Mesendoderm (in vitro differentiated cells): ENCODE measurements around the gene ANKFN1.

Experiments used
- DNase-seq: peaks from one replicate; pipeline ENCODE4 v3.0.0; 2013
- H2AK5ac ChIP-seq: 2 replicates; pipeline ENCODE4 v1.6.1; 2013; ENCODE audit warnings: low read length, inconsistent platforms
- H2BK120ac ChIP-seq: 2 replicates; pipeline ENCODE4 v1.6.1; 2013; ENCODE audit warnings: low read depth, mild to moderate bottlenecking, low read length, moderate library complexity, mixed read lengths
- H2BK15ac ChIP-seq: replicated peaks from 2 replicates; pipeline ENCODE4 v1.6.1; 2013; ENCODE audit warnings: low read depth, mild to moderate bottlenecking, moderate library complexity
- H2BK5ac ChIP-seq: 2 replicates; pipeline ENCODE4 v1.6.1; 2013; ENCODE audit warnings: low read length, inconsistent platforms
- H3K18ac ChIP-seq: 2 replicates; pipeline ENCODE4 v1.6.1; 2013; ENCODE audit warnings: mild to moderate bottlenecking, low read length, mixed read lengths
- H3K23ac ChIP-seq: one replicate; pipeline ENCODE4 v1.6.1; 2013; ENCODE audit warnings: low read length
- H3K27ac ChIP-seq: 2 replicates; pipeline ENCODE4 v1.5.1; 2013; ENCODE audit warnings: low read depth, mild to moderate bottlenecking, inconsistent platforms, low read length, moderate library complexity
- H3K27me3 ChIP-seq: 2 replicates; pipeline ENCODE4 v1.6.1; 2013; ENCODE audit warnings: low read length, control low read depth, mild to moderate bottlenecking, inconsistent platforms; ENCODE audit not compliant: insufficient read depth, poor library complexity
- H3K36me3 ChIP-seq: 2 replicates; pipeline ENCODE4 v1.6.1; 2013; ENCODE audit warnings: low read length, inconsistent platforms; ENCODE audit not compliant: control insufficient read depth, insufficient read depth
- H3K4ac ChIP-seq: one replicate; pipeline ENCODE4 v1.6.1; 2013; ENCODE audit warnings: low read depth, mild to moderate bottlenecking, low read length, moderate library complexity
- H3K4me1 ChIP-seq: 2 replicates; pipeline ENCODE4 v1.6.1; 2013; ENCODE audit warnings: low read depth, low read length, inconsistent platforms; ENCODE audit not compliant: control insufficient read depth
- H3K4me2 ChIP-seq: 2 replicates; pipeline ENCODE4 v1.6.1; 2013; ENCODE audit warnings: low read length
- H3K4me3 ChIP-seq: 2 replicates; pipeline ENCODE4 v1.5.1; 2013; ENCODE audit warnings: mild to moderate bottlenecking, low read length
- H3K56ac ChIP-seq: one replicate; pipeline ENCODE4 v1.6.1; 2013; ENCODE audit warnings: low read length
- H3K79me1 ChIP-seq: 2 replicates; pipeline ENCODE4 v1.6.1; 2013; ENCODE audit warnings: low read length, inconsistent platforms
- H3K79me2 ChIP-seq: 2 replicates; pipeline ENCODE4 v1.6.1; 2013; ENCODE audit warnings: mild to moderate bottlenecking, low read length; ENCODE audit not compliant: control insufficient read depth, insufficient read depth
- H3K9ac ChIP-seq: 2 replicates; pipeline ENCODE4 v1.6.1; 2013; ENCODE audit warnings: low read length, inconsistent platforms
- H4K5ac ChIP-seq: one replicate; pipeline ENCODE4 v1.6.1; 2013; ENCODE audit warnings: low read length
- H4K8ac ChIP-seq: one replicate; pipeline ENCODE4 v1.6.1; 2013; ENCODE audit warnings: low read depth, mild to moderate bottlenecking, control low read depth, low read length, moderate library complexity
- whole genome bisulfite sequencing: extraction: QIAGEN DNeasy Blood & Tissue Kit; methylation state at CpG from one replicate; pipeline ENCODE4 v1.1.7; 2013; ENCODE audit warnings: low lambda C conversion rate, missing lambda C conversion rate; ENCODE audit not compliant: insufficient coverage; ENCODE audit errors: extremely low coverage; 5-methylcytosine and 5-hydroxymethylcytosine counted together

The ANKFN1 gene

GRCh38 chr17:56121191-56122051 is 31.9 kb upstream of the ANKFN1 start:
- no peak overlapping the region for H2AK5ac ChIP-seq
- no peak overlapping the region for H2BK5ac ChIP-seq
- no peak overlapping the region for H3K23ac ChIP-seq
- no peak overlapping the region for H3K18ac ChIP-seq
- no peaks in the 10 kb centered on the region for H3K79me1 ChIP-seq
- H2BK120ac ChIP-seq: no peak overlapping the region
- no peak overlapping the region for H4K5ac ChIP-seq
- no peaks in the 10 kb centered on the region for H3K79me2 ChIP-seq
- H3K4me1 ChIP-seq: no peaks in the 10 kb centered on the region
- no peak overlapping the region for H3K9ac ChIP-seq
- no peak overlapping the region for H2BK15ac ChIP-seq
- no peak overlapping the region for H3K4me3 ChIP-seq
- WGBS: no CpG with 5 or more reads among the region's 9 CpGs
- no peak overlapping the region for H3K56ac ChIP-seq
- no peaks in the 10 kb centered on the region for H3K36me3 ChIP-seq
- H3K4me2 ChIP-seq: no peak overlapping the region
- H3K27ac ChIP-seq: no peak overlapping the region
- H3K27me3 ChIP-seq: no peaks in the 10 kb centered on the region
- no peak overlapping the region for H4K8ac ChIP-seq
- no peak overlapping the region for H3K4ac ChIP-seq
- peak; percentile 36 for DNase-seq

GRCh38 chr17:56125830-56126819 is 27.1 kb upstream of the ANKFN1 start:
- Histone ChIP-seq H3K18ac (no peak overlapping the region), H3K4me1 (no peaks in the 10 kb centered on the region), H3K27ac (no peak overlapping the region), H2AK5ac (no peak overlapping the region), H3K79me2 (no peaks in the 10 kb centered on the region), H2BK15ac (no peak overlapping the region), H2BK5ac (no peak overlapping the region), H4K5ac (no peak overlapping the region), H3K4me2 (no peak overlapping the region), H3K56ac (no peak overlapping the region), H3K27me3 (no peaks in the 10 kb centered on the region), H3K4ac (no peak overlapping the region), H3K9ac (no peak overlapping the region), H3K23ac (no peak overlapping the region), H4K8ac (no peak overlapping the region), H3K79me1 (no peaks in the 10 kb centered on the region), H3K4me3 (no peak overlapping the region), H3K36me3 (no peaks in the 10 kb centered on the region), H2BK120ac (no peak overlapping the region)
- DNase-seq: peak; percentile 74
- no CpG with 5 or more reads among the region's 14 CpGs for WGBS

DNA sequence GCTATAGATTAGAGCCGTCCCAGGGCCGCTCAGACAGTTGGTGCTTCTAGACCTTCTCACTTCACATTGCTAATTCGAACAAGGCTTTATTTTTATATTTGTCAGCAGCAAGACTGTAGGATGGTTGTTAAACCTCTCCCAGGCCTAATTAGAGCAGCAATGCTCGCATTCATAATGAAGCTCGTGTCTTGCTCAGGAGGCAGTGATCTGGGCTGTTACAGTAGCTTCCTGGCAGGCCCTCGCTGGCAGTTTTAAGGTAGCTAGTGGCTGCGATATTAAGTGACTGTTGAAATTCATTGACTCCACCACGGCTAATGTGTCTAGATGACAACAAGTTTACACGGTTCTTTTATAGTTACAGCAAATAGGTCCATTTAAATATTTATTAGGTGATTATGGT is 23.2 kb upstream of the ANKFN1 start:
- no peaks in the 10 kb centered on the region for H3K4me1 ChIP-seq
- no peak overlapping the region for H2AK5ac ChIP-seq
- H2BK120ac ChIP-seq: no peak overlapping the region
- H3K18ac ChIP-seq: no peak overlapping the region
- H3K79me2 ChIP-seq: no peaks in the 10 kb centered on the region
- H3K36me3 ChIP-seq: no peaks in the 10 kb centered on the region
- H3K27me3 ChIP-seq: no peaks in the 10 kb centered on the region
- H3K9ac ChIP-seq: no peak overlapping the region
- H4K8ac ChIP-seq: no peak overlapping the region
- H3K56ac ChIP-seq: no peak overlapping the region
- peak; percentile 25 for DNase-seq
- no peak overlapping the region for H2BK5ac ChIP-seq
- no peak overlapping the region for H3K4me2 ChIP-seq
- no peak overlapping the region for H4K5ac ChIP-seq
- H3K4me3 ChIP-seq: no peak overlapping the region
- no peak overlapping the region for H3K4ac ChIP-seq
- 100% methylated on average over 1 of the region's 9 CpGs for WGBS
- no peak overlapping the region for H2BK15ac ChIP-seq
- H3K79me1 ChIP-seq: no peaks in the 10 kb centered on the region
- no peak overlapping the region for H3K27ac ChIP-seq
- H3K23ac ChIP-seq: no peak overlapping the region

DNA sequence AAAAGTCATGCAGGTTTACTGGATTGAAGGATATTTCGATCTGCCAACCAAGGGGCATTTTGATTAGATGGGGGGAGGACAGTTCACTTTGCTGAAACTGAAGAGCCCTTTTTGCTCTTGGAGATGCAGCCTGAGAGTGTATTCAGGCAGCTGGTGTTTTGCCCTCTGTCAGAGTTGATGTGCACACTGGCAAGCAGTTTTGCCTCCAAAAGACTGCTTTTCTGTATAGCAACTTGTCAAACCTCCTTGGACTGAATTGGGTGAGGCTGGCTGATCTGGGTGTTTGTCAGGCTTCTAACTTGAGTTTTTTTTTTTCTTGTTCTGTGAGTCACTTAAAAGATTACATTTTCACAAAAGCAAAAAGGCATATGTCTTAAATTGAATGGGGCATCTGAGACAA is 22.6 kb upstream of the ANKFN1 start:
- no peak overlapping the region for H3K4ac ChIP-seq
- no peak for DNase-seq
- no peak overlapping the region for H4K8ac ChIP-seq
- no peaks in the 10 kb centered on the region for H3K27me3 ChIP-seq
- WGBS: no CpG with 5 or more reads among the region's 1 CpG
- H3K18ac ChIP-seq: no peak overlapping the region
- no peak overlapping the region for H2BK15ac ChIP-seq
- no peak overlapping the region for H3K56ac ChIP-seq
- no peaks in the 10 kb centered on the region for H3K79me2 ChIP-seq
- no peak overlapping the region for H3K4me2 ChIP-seq
- H2AK5ac ChIP-seq: no peak overlapping the region
- no peaks in the 10 kb centered on the region for H3K79me1 ChIP-seq
- no peak overlapping the region for H3K23ac ChIP-seq
- no peak overlapping the region for H2BK120ac ChIP-seq
- no peak overlapping the region for H3K27ac ChIP-seq
- H3K36me3 ChIP-seq: no peaks in the 10 kb centered on the region
- no peak overlapping the region for H4K5ac ChIP-seq
- H2BK5ac ChIP-seq: no peak overlapping the region
- H3K4me1 ChIP-seq: no peaks in the 10 kb centered on the region
- no peak overlapping the region for H3K9ac ChIP-seq
- H3K4me3 ChIP-seq: no peak overlapping the region

GRCh38 chr17:56131431-56131830 is 21.8 kb upstream of the ANKFN1 start:
- Histone ChIP-seq H3K36me3 (no peaks in the 10 kb centered on the region), H2AK5ac (no peak overlapping the region), H4K8ac (peak overlapping the region; percentile 56), H3K18ac (no peak overlapping the region), H2BK5ac (no peak overlapping the region), H3K23ac (no peak overlapping the region), H2BK120ac (no peak overlapping the region), H3K79me1 (no peaks in the 10 kb centered on the region), H3K56ac (no peak overlapping the region), H3K27ac (no peak overlapping the region), H3K9ac (no peak overlapping the region), H3K4me2 (no peak overlapping the region), H3K4ac (no peak overlapping the region), H3K4me1 (no peaks in the 10 kb centered on the region), H3K79me2 (no peaks in the 10 kb centered on the region), H4K5ac (no peak overlapping the region), H3K27me3 (no peaks in the 10 kb centered on the region), H2BK15ac (no peak overlapping the region), H3K4me3 (no peak overlapping the region)
- no CpG with 5 or more reads among the region's 3 CpGs for WGBS
- DNase-seq: no peak
